ENCODE data around the gene SLC2A9.
"Not testable (repeated sequence)": the region's sequence is repeated elsewhere in the genome, so short reads cannot be mapped to it uniquely, and the experiment has no call there.

Gene SLC2A9

GRCh38 chr4:9820343-9820742 is 201.0 kb downstream of the SLC2A9 start:
- no peak for DNase-seq (ENCODE audit: low spot score)

GRCh38 chr4:9816285-9816684 is 205.0 kb downstream of the SLC2A9 start:
- no peak for DNase-seq (ENCODE audit: low spot score)

- DNase-seq (ENCODE audit: low spot score): no peak
These were observed 208.6 kb downstream of the SLC2A9 start for GRCh38 chr4:9812501-9813340.

- no peak for DNase-seq (ENCODE audit: low spot score)
These were observed 209.5 kb downstream of the SLC2A9 start for GRCh38 chr4:9811806-9812205.

- no peak for DNase-seq (ENCODE audit: low spot score)
These were observed 213.2 kb downstream of the SLC2A9 start for GRCh38 chr4:9808077-9808476.

GRCh38 chr4:9804918-9805317 is 216.4 kb downstream of the SLC2A9 start:
- DNase-seq (ENCODE audit: low spot score): no peak

- no peak for DNase-seq (ENCODE audit: low spot score)
These were observed 220.4 kb downstream of the SLC2A9 start for GRCh38 chr4:9800848-9801247.

- DNase-seq (ENCODE audit: low spot score): not testable (repeated sequence)
These were observed 224.7 kb downstream of the SLC2A9 start for GRCh38 chr4:9796641-9797040.

GRCh38 chr4:9792381-9792780 is 228.9 kb downstream of the SLC2A9 start:
- no peak for DNase-seq (ENCODE audit: low spot score)

GRCh38 chr4:9785891-9786290 is 235.4 kb downstream of the SLC2A9 start:
- DNase-seq (ENCODE audit: low spot score): not testable (repeated sequence)

- no peak for DNase-seq (ENCODE audit: low spot score)
These were observed 239.2 kb downstream of the SLC2A9 start for GRCh38 chr4:9782136-9782436.

GRCh38 chr4:9781343-9782135 is 239.8 kb downstream of the SLC2A9 start, which contains the start of gene DRD5:
Gene DRD5 (plus strand): TSS chr4:9781634. CDS start chr4:9782030, 396 bp downstream.
- no peak for DNase-seq (ENCODE audit: low spot score)
